Stimulated activated CD4-positive, alpha-beta T cell treated with anti-CD3 and anti-CD28 coated beads, Interleukin-1b, Interleukin-23, amount 100 ng/mL, for 24 hours (primary cell): ENCODE measurements around the gene SYNGR3.
"Not testable (repeated sequence)": the region's sequence is repeated elsewhere in the genome, so short reads cannot be mapped to it uniquely, and the experiment has no call there.

ENCODE experiments used
- DNase-seq, 4 experiments: peaks; one replicate each; pipeline ENCODE4 v3.0.0-alpha.2; 2020; ENCODE audit warnings: low read depth in 4 of 4, low spot score in 1 of 4

Gene SYNGR3

GRCh38 chr16:1989209-1990100, at the start of gene SYNGR3:
TSS of gene SYNGR3 (plus strand) at chr16:1989970. CDS start at chr16:1990103, 133 bp downstream.
- no peak for DNase-seq

GRCh38 chr16:1940273-1941161, 49.3 kb upstream of the SYNGR3 start:
- DNase-seq: no peak

DNA sequence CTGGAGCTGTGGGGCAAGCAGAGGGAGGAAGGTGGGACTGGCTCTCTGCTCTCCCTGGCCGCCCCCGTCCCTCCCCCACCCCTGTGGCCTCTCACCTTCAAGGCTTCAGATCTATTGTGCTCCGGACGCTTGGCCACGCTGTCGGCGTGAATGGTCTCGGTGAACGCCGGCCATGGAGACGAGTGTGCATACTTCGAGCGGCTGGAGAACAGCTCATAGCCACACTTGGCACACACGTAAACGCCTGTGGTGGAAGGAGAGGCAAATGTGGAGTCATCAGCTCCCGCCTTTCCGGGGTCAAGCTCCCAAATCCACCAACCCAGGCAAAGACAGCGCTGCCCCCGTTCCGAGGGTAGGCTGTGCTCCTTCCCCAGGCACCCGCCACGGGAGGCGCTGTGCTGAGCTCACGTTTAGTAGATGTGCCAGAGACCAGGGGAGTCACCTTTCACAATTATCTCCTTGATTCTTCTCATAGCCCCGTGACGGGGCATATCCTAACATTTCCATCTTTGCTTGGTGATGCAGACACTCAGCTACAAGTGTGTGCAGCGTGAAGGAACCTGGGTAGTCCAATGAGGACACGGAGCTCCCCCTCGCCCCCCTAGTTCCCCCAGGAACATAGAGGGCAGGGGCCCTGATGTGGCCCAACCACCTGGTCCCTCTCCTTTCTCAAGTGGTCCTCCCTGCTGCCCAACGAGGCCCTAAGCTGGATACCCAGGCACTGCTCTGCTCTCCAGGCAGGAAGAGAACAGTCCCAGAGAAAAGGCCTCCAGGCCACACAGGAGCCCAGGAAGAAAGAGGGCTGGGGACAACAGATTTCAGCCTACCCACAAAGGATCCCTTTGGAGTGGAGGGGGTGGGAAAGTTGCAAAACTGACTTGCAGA, 48.4 kb upstream of the SYNGR3 start:
- no peak for DNase-seq

- no peak for DNase-seq
These were observed 47.5 kb upstream of the SYNGR3 start for GRCh38 chr16:1942047-1942809.

DNA sequence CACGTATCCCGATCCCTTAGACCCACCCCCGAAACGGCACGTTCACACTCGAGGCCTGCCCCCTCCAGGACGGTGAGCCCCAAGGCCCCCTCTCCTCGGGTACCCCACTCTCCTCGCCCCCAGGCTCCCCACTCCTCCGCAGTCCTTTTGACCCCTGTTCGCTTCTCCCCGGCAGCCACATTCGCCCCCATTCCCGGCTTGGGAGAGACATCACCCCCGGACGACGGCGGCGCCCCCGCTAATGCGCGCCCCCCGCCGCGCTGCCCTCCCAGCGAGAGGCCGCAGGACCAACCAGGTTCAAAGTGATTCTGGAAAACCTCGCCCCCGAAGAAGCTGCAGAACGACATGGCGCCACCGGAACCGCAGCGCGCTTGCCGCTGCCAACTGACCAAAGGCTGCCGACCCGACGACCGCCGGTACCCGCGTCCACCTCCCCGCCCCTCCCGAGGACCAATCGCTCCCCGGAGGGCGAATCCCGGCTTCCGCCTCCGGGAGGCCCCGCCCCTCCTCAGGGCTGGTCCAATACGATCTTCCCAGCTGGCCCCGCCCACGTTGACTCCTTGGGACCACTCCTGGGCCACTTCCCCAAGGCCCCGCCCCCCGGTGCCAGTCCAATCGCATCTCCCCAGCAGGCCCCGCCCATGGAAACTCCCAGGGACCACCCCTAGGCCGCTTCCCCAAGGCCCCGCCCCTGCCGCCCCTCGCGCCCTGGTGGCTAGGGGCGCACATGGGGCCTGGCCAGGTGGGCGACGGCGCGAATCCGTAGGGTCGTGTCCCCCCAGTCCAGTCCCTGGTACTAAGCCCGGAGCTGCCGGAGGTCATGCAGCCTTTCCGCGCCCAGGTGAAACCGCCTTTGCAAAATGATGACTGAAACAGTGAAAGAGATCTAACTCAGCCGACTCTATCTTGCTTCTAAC, 46.7 kb upstream of the SYNGR3 start, which contains the start of gene MSRB1:
MSRB1 (minus strand) TSS at position 390 of the 917 bp plus-strand sequence; CDS start at position 347, 43 bp downstream.
- peak; percentile 97 to 100 (median 100) for DNase-seq

GRCh38 chr16:1944612-1945199, 45.1 kb upstream of the SYNGR3 start:
- DNase-seq: no peak

DNA sequence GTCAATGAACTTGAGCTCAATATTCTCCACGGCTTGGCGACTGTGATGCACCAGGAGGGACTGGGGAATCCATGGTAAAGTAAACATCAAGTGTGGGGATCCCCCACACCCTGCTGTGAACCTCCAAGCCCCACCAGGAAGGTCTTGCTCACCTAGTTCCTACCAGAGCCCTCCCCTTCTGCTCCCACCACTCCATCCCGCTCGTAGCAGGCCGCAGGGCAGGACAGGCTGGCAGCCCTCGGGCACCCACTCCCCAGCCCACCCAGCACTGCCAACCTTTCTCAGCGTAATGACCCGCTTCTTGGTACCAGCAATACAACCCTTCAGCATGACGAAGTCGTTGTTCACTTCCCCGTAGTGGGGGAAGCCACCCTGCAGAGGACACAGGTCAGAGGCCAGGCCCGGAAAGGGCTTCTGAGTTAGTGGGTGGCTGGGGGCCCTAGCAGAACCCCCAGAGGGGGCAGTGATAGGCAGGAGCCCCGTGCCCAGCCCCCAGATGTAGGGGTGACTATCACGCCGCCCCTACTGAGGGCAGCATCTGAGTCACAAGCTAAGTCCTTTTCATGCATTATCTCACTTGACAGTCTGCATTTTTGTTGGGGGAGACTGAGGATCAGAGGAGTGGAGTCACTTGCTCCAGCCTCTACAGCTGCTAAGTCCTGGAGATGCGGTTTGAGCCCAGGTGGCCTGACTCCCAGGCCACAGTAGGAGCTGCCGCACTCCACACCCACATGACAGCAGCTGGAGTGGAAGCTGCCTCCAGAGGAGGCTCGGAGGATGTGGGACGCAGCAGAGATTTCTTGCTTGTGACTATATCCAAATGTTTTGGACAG, 44.0 kb upstream of the SYNGR3 start:
- no peak for DNase-seq

DNA sequence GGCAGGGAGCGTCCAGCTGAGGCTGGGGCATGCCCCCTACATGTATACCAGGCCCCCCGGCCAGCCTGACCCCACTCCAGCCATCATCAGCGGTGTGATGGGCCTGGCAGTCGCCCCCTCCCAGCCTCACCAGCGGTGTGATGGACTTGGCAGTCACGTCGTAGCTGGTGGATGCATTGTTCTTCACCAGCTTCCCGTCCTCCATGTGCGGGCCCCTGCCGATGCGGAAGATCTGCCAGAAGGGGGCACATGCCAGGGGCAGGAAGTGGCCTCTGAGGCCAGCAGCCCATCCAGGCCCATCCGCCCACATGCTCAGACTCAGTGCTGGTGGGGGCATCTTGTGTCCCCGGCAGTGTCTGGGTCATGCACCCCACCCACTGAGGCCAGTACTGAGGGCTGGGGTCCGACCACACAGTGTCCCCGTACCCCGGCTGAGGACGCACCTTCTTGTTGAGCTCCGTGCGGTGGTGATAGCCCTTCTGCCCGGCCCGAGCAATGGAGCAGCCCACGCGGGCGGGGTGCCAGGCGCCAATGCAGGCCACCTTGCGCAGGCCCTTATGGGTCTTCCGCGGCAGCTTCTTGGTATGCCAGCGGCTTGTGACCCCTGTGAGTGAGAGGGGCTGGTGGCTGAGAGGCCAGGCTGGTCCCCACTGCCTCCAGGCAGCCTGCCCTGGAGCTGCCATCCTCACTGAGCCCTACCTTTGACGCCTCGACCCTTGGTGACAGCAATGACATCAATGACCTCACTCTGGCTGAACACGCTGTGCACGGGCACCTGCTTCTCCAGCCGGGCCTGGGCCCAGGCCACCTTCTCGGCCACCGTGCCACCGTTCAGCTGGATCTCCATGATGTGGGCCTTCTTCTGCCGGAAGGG, 43.0 kb upstream of the SYNGR3 start:
- DNase-seq: no peak

- no peak for DNase-seq
These were observed 42.5 kb upstream of the SYNGR3 start for GRCh38 chr16:1947369-1947670.

- DNase-seq: no peak
These were observed 40.3 kb upstream of the SYNGR3 start for GRCh38 chr16:1949507-1949906.

DNA sequence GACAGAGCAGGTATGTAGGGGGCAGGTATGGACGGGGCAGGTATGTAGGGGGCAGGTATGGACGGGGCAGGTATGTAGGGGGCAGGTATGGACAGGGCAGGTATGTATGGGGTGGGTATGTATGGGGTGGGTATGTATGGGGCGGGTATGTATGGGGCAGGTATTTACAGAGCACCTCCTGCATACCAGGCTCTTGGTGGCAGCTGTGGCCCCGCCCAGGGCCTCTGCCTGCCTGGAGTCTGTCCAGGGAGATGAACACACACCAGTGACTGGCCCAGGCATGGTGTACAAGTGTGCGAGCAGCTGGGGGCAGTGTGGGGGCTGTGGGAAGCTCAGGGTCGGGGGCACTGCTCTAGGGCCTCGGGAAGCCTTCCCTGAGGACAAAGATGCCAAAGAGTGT, 39.7 kb upstream of the SYNGR3 start:
- DNase-seq: no peak

DNA sequence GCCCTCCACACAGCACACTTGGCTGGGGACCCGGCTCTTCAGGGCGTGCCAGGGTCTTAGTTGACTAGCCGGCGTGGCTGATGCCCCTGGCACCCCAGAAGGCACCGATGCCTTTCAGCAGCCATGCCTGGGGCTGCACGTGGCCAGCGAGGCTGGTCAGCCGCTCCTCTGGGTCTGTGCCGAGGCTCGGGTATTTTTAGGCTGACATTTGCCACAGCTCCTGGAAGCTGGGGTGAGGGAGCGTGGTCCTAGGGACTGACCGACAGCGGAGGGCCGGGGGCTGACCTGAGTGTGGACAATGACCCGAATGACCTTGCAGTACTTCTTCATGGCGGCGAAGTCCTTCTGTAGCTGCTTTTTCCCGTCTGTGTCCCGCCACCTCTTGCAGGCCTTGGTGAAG, 39.2 kb upstream of the SYNGR3 start:
- DNase-seq: no peak

GRCh38 chr16:1953734-1954133, 36.0 kb upstream of the SYNGR3 start:
- no peak for DNase-seq

DNA sequence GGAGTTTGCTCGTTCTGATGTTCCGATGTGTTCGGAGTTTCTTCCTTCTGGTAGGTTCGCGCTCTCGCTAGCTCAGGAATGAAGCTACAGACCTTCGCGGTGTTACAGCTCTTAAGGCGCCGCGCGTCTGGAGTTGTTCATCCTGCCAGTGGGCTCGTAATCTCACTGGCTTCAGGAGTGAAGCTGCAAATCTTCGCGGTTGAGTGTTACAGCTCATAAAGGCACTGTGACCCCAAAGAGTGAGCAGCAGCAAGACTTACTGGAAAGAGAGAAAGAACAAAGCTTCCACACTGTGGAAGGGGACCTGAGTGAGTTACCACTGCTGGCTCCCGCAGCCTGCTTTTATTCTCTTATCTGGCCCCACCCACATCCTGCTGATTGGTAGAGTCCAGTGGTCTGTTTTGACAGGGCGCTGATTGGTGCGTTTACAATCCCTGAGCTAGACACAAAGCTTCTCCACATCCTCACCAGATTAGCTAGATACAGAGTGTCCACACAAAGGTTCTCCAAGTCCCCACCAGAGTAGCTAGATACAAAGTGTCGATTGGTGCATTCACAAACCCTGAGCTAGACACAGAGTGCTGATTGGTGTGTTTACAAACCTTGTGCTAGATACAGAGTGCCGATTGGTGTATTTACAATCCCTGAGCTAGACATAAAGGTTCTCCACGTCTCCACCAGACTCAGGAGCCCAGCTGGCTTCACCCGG, 32.2 kb upstream of the SYNGR3 start:
- DNase-seq: not testable (repeated sequence)

DNA sequence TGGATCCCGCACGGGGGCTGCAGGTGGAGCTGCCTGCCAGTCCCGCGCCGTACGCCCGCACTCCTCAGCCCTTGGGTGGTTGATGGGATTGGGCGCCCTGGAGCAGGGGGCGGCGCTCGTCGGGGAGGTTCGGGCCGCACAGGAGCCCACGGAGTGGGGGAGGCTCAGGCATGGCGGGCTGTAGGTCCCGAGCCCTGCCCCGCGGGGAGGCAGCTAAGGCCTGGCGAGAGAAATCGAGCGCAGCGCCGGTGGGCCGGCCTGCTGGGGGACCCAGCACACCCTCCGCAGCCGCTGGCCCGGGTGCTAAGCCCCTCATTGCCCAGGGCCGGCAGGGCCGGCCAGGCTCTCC, 31.7 kb upstream of the SYNGR3 start:
- not testable (repeated sequence) for DNase-seq

DNA sequence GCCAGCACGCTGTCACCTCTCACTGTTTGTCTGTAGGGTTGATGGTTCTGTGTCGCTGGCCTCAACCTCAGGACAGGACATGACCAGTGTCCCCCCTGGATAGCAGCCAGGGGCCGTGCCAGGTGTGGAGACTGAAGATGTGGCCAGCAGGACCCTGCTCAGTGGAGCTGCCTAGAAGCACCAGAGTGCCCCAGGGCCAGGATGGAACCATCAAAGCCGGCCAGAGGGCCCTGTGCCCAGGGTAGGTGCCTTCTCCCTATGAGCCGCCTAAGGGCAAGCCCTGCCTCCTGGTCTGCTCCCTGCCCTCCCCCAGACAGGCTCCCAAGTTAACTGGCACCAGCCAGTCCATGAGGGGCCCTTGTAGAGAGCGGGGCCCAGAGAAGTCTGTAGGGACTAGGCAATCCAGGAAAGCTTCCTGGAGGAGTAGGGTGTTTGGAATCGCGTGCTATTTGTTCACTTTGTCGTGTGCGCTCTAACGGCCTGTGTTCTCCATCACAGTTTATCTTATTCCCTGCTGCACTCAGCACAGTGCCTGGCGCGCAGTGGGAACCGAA, 31.0 kb upstream of the SYNGR3 start:
- no peak for DNase-seq
